ENCODE measurements around the gene KIFC3. TPM values are rescaled to one million over a fixed set of nuclear protein-coding genes. Genes with fewer than 3 reads are reported as not detected.

The KIFC3 gene
- total RNA-seq, 4 donors from 2014 or later: 3.2 to 44.2 (median 17.4) TPM

DNA sequence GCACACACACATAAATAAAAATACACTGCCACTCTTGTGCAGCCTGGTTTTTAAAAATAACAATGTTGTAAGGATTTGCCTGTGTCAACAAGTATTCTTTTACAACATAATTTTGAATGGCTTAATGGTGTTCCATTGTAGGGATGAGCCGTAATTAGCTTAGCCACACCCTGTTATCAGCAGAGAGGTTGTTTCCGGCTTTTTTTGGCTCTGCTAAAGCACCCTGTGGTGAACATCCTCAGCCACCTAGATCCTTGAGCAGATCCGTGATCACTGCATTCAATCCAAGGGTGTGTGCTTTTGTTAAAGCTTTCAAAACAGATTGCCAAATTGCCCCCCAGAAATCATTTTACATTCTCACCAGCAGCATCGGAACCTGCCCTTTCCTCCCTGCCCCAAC is 59.7 kb downstream of the KIFC3 start:
- TF ChIP-seq CTCF (IDR thresholded peaks at IDR 0.05): no peak
- TF ChIP-seq POLR2A (IDR thresholded peaks at IDR 0.05): no peak
- intact Hi-C loops (cut with DNase I; ENCODE audit: low total_unique reads): no loop called here
- no peak overlapping the region for H3K4me3 ChIP-seq
- H3K9me3 ChIP-seq: no peaks in the 10 kb centered on the region
- no peaks in the 10 kb centered on the region for H3K4me1 ChIP-seq
- H3K27ac ChIP-seq: no peak overlapping the region
- no peak for DNase-seq
- H3K36me3 ChIP-seq: no peaks in the 10 kb centered on the region
- no peaks in the 10 kb centered on the region for H3K27me3 ChIP-seq

GRCh38 chr16:57741660-57742191 is 60.6 kb downstream of the KIFC3 start:
- TF ChIP-seq POLR2A (IDR thresholded peaks at IDR 0.05): no peak
- TF ChIP-seq CTCF (IDR thresholded peaks at IDR 0.05): no peak
- no peaks in the 10 kb centered on the region for H3K9me3 ChIP-seq
- no peak overlapping the region for H3K27ac ChIP-seq
- no peaks in the 10 kb centered on the region for H3K27me3 ChIP-seq
- intact Hi-C loops (cut with DNase I; ENCODE audit: low total_unique reads): no loop called here
- DNase-seq: no peak
- H3K36me3 ChIP-seq: no peaks in the 10 kb centered on the region
- H3K4me1 ChIP-seq: peaks cover 0 to 3% of the 10 kb centered on the region in 2 donors
- no peak overlapping the region for H3K4me3 ChIP-seq

DNA sequence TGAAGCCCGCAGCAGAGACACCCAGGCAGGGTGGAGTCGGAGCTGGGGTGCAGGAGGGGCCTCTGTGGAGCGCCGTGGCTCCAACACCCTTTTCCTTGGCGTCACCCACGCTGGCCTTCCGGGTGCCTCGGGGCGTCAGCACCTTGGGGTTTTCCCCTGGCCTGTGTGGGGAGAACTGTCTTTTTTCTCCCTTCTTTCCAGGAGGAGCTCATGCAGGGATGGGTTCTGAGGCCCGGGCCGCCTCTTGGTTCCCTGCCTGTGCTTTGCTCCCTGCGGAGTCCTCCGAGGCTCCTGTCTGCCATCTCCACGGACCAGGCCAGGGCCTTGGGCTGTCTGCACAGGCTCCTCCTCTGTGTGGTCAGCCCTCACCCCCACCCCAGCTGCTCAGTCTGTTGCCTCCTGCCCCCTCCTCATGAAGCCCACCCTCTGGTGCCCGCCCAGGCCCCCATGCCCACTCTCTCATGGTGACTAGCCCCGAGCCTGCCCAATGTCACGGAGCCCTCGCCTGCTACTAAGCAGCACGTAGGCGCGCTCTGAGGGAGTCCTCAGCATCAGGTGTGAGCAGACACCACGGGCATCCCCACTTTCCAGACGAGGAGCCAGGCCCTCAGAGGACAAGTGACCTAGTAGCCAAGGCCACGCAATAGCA is 61.7 kb downstream of the KIFC3 start:
- Histone ChIP-seq H3K27ac (no peak overlapping the region), H3K27me3 (no peaks in the 10 kb centered on the region), H3K4me1 (peaks cover 0 to 11% of the 10 kb centered on the region in 2 donors), H3K36me3 (no peaks in the 10 kb centered on the region), H3K4me3 (no peak overlapping the region), H3K9me3 (no peaks in the 10 kb centered on the region)
- intact Hi-C loops (cut with DNase I; ENCODE audit: low total_unique reads): no loop called here
- TF ChIP-seq POLR2A (IDR thresholded peaks at IDR 0.05) (no peak), CTCF (IDR thresholded peaks at IDR 0.05) (no peak)
- DNase-seq: no peak

- H3K4me1 ChIP-seq: peaks cover 0 to 11% of the 10 kb centered on the region in 2 donors
- intact Hi-C loops (cut with DNase I; ENCODE audit: low total_unique reads): no loop called here
- H3K4me3 ChIP-seq: no peak overlapping the region
- no peaks in the 10 kb centered on the region for H3K36me3 ChIP-seq
- H3K27ac ChIP-seq: no peak overlapping the region
- TF ChIP-seq CTCF (IDR thresholded peaks at IDR 0.05) (no peak), POLR2A (IDR thresholded peaks at IDR 0.05) (no peak)
- no peak for DNase-seq
- no peaks in the 10 kb centered on the region for H3K9me3 ChIP-seq
- no peaks in the 10 kb centered on the region for H3K27me3 ChIP-seq
Measured at GRCh38 chr16:57739756-57740422, 62.4 kb downstream of the KIFC3 start.

DNA sequence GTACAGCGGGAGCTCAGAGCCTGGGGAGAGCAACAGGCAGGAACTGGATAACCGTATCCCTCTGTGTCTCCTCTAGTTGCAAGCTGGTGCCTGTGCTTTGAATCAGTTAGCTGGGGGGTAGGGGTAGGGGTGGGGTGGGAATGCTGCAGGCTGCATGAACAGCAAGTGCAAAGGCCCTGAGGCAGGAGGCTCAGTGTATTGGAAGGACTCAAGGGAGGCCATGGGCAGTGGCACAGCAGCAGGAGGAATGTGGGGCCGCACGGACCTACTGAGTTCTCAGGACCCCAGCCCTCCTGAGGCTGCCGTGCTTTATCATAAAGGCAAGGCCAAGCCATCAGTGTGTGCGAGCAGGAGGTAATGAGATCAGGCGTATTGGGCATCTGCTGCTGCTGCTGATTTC is 63.4 kb downstream of the KIFC3 start:
- H3K27ac ChIP-seq: no peak overlapping the region
- intact Hi-C loops (cut with DNase I; ENCODE audit: low total_unique reads): no loop called here
- DNase-seq: no peak

More for the DNA sequence above, 63.4 kb downstream of the KIFC3 start:
- Histone ChIP-seq H3K36me3 (no peaks in the 10 kb centered on the region), H3K27me3 (no peaks in the 10 kb centered on the region), H3K4me3 (no peak overlapping the region), H3K9me3 (no peaks in the 10 kb centered on the region), H3K4me1 (peaks cover 0 to 11% of the 10 kb centered on the region in 2 donors)
- TF ChIP-seq POLR2A (IDR thresholded peaks at IDR 0.05): no peak
- TF ChIP-seq CTCF (IDR thresholded peaks at IDR 0.05): no peak

Measured in uterus (tissue), 4 donors.